ENCODE data around the gene VHLL. TPM values are rescaled to one million over a fixed set of nuclear protein-coding genes. Genes with fewer than 3 reads are reported as not detected.

The VHLL gene
- total and polyA plus RNA-seq, 10 of the 15 experiments (the other 5 are each of a cell fraction or from before 2014, with no cell fraction given): 0.23 TPM; not detected in 9

DNA sequence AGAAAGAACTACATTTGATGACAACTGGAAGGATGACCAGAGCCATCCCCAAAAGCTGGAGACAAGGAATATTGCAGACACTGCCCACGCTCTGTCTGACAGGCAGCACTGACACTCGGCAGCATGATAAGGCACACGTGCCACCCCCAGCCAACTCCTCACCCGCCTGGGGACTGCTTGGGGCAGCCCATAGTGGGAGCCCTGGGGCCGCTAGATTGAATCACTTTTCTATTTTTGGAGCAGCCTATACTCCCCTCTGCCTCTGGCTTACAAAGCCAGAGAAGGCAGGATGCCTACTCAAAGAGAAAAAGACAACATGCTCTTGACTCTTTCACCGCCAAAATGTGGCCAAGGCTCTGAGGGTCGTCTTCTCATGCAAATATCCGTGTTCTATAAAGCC, 17.8 kb downstream of the VHLL start (continued):
- TF ChIP-seq, protein P1, sequence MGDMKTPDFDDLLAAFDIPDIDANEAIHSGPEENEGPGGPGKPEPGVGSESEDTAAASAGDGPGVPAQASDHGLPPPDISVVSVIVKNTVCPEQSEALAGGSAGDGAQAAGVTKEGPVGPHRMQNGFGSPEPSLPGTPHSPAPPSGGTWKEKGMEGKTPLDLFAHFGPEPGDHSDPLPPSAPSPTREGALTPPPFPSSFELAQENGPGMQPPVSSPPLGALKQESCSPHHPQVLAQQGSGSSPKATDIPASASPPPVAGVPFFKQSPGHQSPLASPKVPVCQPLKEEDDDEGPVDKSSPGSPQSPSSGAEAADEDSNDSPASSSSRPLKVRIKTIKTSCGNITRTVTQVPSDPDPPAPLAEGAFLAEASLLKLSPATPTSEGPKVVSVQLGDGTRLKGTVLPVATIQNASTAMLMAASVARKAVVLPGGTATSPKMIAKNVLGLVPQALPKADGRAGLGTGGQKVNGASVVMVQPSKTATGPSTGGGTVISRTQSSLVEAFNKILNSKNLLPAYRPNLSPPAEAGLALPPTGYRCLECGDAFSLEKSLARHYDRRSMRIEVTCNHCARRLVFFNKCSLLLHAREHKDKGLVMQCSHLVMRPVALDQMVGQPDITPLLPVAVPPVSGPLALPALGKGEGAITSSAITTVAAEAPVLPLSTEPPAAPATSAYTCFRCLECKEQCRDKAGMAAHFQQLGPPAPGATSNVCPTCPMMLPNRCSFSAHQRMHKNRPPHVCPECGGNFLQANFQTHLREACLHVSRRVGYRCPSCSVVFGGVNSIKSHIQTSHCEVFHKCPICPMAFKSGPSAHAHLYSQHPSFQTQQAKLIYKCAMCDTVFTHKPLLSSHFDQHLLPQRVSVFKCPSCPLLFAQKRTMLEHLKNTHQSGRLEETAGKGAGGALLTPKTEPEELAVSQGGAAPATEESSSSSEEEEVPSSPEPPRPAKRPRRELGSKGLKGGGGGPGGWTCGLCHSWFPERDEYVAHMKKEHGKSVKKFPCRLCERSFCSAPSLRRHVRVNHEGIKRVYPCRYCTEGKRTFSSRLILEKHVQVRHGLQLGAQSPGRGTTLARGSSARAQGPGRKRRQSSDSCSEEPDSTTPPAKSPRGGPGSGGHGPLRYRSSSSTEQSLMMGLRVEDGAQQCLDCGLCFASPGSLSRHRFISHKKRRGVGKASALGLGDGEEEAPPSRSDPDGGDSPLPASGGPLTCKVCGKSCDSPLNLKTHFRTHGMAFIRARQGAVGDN (IDR thresholded peaks at IDR 0.05): no peak
- no peak for TF ChIP-seq SPI1 (IDR thresholded peaks at IDR 0.05; ENCODE audit: borderline replicate concordance, insufficient read depth, low read depth, low read length)
- no peak for TF ChIP-seq TCF12 (IDR thresholded peaks at IDR 0.05; ENCODE audit: low read depth, low read length)
- TF ChIP-seq WRNIP1 (IDR thresholded peaks at IDR 0.05; ENCODE audit: borderline replicate concordance, low read depth, low read length): 0 out of 2 replicates have a peak, but pooled peaks have one; percentile 34
- no peak for TF ChIP-seq ZSCAN29 (IDR thresholded peaks at IDR 0.05)
- no peak for TF ChIP-seq ZNF274 (IDR thresholded peaks at IDR 0.05; ENCODE audit: insufficient read depth, insufficient read length)
- no peak for TF ChIP-seq IRF4 (IDR thresholded peaks at IDR 0.05; ENCODE audit: low read depth, low read length)
- TF ChIP-seq, protein P2, sequence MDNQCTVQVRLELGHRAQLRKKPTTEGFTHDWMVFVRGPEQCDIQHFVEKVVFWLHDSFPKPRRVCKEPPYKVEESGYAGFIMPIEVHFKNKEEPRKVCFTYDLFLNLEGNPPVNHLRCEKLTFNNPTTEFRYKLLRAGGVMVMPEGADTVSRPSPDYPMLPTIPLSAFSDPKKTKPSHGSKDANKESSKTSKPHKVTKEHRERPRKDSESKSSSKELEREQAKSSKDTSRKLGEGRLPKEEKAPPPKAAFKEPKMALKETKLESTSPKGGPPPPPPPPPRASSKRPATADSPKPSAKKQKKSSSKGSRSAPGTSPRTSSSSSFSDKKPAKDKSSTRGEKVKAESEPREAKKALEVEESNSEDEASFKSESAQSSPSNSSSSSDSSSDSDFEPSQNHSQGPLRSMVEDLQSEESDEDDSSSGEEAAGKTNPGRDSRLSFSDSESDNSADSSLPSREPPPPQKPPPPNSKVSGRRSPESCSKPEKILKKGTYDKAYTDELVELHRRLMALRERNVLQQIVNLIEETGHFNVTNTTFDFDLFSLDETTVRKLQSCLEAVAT (IDR thresholded peaks at IDR 0.05): no peak
- TF ChIP-seq, protein P3, sequence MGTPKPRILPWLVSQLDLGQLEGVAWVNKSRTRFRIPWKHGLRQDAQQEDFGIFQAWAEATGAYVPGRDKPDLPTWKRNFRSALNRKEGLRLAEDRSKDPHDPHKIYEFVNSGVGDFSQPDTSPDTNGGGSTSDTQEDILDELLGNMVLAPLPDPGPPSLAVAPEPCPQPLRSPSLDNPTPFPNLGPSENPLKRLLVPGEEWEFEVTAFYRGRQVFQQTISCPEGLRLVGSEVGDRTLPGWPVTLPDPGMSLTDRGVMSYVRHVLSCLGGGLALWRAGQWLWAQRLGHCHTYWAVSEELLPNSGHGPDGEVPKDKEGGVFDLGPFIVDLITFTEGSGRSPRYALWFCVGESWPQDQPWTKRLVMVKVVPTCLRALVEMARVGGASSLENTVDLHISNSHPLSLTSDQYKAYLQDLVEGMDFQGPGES (IDR thresholded peaks at IDR 0.05): no peak
- TF ChIP-seq, protein P4, sequence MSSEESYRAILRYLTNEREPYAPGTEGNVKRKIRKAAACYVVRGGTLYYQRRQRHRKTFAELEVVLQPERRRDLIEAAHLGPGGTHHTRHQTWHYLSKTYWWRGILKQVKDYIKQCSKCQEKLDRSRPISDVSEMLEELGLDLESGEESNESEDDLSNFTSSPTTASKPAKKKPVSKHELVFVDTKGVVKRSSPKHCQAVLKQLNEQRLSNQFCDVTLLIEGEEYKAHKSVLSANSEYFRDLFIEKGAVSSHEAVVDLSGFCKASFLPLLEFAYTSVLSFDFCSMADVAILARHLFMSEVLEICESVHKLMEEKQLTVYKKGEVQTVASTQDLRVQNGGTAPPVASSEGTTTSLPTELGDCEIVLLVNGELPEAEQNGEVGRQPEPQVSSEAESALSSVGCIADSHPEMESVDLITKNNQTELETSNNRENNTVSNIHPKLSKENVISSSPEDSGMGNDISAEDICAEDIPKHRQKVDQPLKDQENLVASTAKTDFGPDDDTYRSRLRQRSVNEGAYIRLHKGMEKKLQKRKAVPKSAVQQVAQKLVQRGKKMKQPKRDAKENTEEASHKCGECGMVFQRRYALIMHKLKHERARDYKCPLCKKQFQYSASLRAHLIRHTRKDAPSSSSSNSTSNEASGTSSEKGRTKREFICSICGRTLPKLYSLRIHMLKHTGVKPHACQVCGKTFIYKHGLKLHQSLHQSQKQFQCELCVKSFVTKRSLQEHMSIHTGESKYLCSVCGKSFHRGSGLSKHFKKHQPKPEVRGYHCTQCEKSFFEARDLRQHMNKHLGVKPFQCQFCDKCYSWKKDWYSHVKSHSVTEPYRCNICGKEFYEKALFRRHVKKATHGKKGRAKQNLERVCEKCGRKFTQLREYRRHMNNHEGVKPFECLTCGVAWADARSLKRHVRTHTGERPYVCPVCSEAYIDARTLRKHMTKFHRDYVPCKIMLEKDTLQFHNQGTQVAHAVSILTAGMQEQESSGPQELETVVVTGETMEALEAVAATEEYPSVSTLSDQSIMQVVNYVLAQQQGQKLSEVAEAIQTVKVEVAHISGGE (CRISPR knock-in tag; IDR thresholded peaks at IDR 0.05): no peak
- TF ChIP-seq NFIC (IDR thresholded peaks at IDR 0.05; ENCODE audit: low read depth, low read length): peak; percentile 44; the same call in 1 of the 2 replicates
- TF ChIP-seq, protein P5, sequence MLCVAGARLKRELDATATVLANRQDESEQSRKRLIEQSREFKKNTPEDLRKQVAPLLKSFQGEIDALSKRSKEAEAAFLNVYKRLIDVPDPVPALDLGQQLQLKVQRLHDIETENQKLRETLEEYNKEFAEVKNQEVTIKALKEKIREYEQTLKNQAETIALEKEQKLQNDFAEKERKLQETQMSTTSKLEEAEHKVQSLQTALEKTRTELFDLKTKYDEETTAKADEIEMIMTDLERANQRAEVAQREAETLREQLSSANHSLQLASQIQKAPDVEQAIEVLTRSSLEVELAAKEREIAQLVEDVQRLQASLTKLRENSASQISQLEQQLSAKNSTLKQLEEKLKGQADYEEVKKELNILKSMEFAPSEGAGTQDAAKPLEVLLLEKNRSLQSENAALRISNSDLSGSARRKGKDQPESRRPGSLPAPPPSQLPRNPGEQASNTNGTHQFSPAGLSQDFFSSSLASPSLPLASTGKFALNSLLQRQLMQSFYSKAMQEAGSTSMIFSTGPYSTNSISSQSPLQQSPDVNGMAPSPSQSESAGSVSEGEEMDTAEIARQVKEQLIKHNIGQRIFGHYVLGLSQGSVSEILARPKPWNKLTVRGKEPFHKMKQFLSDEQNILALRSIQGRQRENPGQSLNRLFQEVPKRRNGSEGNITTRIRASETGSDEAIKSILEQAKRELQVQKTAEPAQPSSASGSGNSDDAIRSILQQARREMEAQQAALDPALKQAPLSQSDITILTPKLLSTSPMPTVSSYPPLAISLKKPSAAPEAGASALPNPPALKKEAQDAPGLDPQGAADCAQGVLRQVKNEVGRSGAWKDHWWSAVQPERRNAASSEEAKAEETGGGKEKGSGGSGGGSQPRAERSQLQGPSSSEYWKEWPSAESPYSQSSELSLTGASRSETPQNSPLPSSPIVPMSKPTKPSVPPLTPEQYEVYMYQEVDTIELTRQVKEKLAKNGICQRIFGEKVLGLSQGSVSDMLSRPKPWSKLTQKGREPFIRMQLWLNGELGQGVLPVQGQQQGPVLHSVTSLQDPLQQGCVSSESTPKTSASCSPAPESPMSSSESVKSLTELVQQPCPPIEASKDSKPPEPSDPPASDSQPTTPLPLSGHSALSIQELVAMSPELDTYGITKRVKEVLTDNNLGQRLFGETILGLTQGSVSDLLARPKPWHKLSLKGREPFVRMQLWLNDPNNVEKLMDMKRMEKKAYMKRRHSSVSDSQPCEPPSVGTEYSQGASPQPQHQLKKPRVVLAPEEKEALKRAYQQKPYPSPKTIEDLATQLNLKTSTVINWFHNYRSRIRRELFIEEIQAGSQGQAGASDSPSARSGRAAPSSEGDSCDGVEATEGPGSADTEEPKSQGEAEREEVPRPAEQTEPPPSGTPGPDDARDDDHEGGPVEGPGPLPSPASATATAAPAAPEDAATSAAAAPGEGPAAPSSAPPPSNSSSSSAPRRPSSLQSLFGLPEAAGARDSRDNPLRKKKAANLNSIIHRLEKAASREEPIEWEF (IDR thresholded peaks at IDR 0.05; ENCODE audit: insufficient replicate concordance, low read depth, low read length): no peak
- TF ChIP-seq IKZF2 (IDR thresholded peaks at IDR 0.05): no peak

All from GM12878 (cell line).